AG04450 (cell line): Measurements from ENCODE around the gene MRFAP1L1. TPM values are rescaled to one million over a fixed set of nuclear protein-coding genes. Genes with fewer than 3 reads are reported as not detected.
A peak's percentile ranks its signal among the peaks of the same experiment; 100 is the strongest.

Experiments
- CTCF ChIA-PET: fragments of 300-600, 350-600 bp; formaldehyde crosslinking; extraction: SDS; loops from one replicate; lab custom pipeline; 2022; ENCODE audit warnings: antibody characterized with exemption, inconsistent platforms; lab: Charles Lee
- POLR2A ChIA-PET: fragments of 350-600 bp; formaldehyde crosslinking; extraction: SDS; loops from one replicate; lab custom pipeline; 2021; ENCODE audit warnings: antibody characterized with exemption, inconsistent platforms; lab: Yijun Ruan, JAX
- DNase-seq: peaks from one replicate; pipeline ENCODE4 v3.0.0-alpha.2; 2011; ENCODE audit warnings: low read depth, low spot score
- H3K27ac ChIP-seq: one replicate; pipeline ENCODE4 v1.5.1; 2012; ENCODE audit warnings: low read depth, low read length, control low read depth
- H3K27me3 ChIP-seq: one replicate; pipeline ENCODE4 v1.6.0; 2012; ENCODE audit warnings: low read length; ENCODE audit not compliant: control insufficient read depth, insufficient read depth
- H3K4me3 ChIP-seq: 2 replicates; pipeline ENCODE4 v1.5.1; 2011; ENCODE audit warnings: mild to moderate bottlenecking, low read depth, low read length, control low read depth
- H3K9me3 ChIP-seq: 2 replicates; pipeline ENCODE4 v1.5.1; 2012; ENCODE audit warnings: low read length; ENCODE audit not compliant: control insufficient read depth, insufficient read depth
- polyA plus RNA-seq: library from polyadenylated mRNA; depleted of rRNA; stranded (reverse); fragments of >200 nt; gene quantifications from 2 replicates; pipeline ENCODE4 v1.2.3, GENCODE V29; 2011
- TF ChIP-seq, protein P1 (sequence below): IDR thresholded peaks from 2 replicates; pipeline ENCODE4 v1.5.1; 2011; ENCODE audit warnings: low read depth, low read length, control low read depth, inconsistent platforms

Gene MRFAP1L1
- polyA plus RNA-seq, 1 experiment = 96.5 TPM

DNA sequence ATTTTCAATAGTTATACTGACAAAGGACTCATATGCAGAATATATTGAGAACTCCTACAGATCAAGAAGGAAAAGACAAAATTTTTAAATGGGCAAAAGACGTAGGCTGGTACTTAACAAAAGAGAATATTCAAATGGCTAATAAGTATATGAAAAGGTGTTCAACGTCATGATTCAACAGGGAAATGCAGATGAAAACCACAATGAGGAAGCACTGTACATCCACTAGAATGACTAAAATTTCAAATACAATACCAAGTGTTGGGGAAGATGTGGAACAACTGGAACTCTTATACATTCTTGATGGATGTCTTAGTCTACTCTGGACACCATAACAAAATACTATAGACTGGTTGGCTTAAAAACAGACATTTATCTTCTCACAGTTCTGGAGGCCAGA, 1.3 kb upstream of the MRFAP1L1 start:
- POLR2A ChIA-PET = no interaction called here
- Histone ChIP-seq H3K9me3 (no peaks in the 10 kb centered on the region), H3K4me3 (no peak overlapping the region), H3K27me3 (peaks cover 3% of the 10 kb centered on the region), H3K27ac (no peak overlapping the region)
- TF ChIP-seq, protein P1, sequence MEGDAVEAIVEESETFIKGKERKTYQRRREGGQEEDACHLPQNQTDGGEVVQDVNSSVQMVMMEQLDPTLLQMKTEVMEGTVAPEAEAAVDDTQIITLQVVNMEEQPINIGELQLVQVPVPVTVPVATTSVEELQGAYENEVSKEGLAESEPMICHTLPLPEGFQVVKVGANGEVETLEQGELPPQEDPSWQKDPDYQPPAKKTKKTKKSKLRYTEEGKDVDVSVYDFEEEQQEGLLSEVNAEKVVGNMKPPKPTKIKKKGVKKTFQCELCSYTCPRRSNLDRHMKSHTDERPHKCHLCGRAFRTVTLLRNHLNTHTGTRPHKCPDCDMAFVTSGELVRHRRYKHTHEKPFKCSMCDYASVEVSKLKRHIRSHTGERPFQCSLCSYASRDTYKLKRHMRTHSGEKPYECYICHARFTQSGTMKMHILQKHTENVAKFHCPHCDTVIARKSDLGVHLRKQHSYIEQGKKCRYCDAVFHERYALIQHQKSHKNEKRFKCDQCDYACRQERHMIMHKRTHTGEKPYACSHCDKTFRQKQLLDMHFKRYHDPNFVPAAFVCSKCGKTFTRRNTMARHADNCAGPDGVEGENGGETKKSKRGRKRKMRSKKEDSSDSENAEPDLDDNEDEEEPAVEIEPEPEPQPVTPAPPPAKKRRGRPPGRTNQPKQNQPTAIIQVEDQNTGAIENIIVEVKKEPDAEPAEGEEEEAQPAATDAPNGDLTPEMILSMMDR = no peak
- CTCF ChIA-PET = no interaction called here
- no peak for DNase-seq

DNA sequence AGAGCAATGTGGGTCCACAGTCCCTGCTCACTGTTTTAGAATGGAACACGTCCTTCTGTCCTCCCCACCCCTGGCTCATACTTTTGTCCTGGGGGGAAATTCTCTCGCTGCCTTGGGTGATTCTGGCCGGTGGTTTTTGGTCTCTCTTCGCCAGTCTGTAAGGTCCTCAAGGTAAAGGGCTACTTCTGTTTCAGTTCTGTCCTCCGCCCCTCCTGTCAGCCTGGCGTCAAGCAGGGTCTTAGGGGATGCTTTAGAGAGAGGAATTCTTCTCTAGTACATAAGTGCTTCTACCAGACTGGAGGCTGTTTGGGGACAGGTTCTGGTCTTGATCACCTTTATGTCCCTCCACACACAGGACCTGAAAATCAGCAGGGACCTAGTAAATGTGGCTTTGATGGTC, 617 bp upstream of the MRFAP1L1 start:
- TF ChIP-seq, protein P1 = no peak
- Histone ChIP-seq H3K9me3 (no peaks in the 10 kb centered on the region), H3K27me3 (peaks cover 3% of the 10 kb centered on the region), H3K27ac (peak overlapping the region; percentile 11), H3K4me3 (peak overlapping the region; percentile 92)
- CTCF ChIA-PET = interaction anchor here (0.8 to 1.2 kb wide), 2 partner anchors 10 to 163 kb away, joined by 3 read pairs; no protein-coding TSS in a partner anchor
- POLR2A ChIA-PET = interaction anchor here (0.7 to 1.7 kb wide), 4 partner anchors 19 to 70 kb away, joined by 3 to 10 read pairs (median 4); partner anchors contain the start of gene MRFAP1
- DNase-seq = no peak

DNA sequence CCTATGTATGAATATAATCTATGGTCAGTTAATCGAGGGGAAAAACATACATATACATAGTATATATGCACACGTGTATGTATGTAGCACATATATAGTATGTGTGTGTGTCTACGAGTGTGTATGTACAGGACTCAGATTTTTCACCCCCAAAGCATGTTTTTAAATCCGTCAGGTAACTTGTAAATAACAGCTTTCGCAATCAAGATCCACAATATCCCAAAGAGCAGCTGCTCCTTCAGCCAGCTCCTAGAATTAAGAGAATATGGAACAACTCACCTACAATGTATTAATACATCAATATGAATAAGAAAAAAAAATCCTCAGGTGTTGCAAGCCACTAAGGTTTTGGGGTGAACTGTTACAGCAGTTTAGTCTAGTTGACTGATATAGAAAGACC, 3.5 kb downstream of the MRFAP1L1 start:
- H3K9me3 ChIP-seq = peaks cover 7% of the 10 kb centered on the region
- H3K27me3 ChIP-seq = no peaks in the 10 kb centered on the region
- TF ChIP-seq, protein P1 = no peak
- no peak for DNase-seq
- H3K27ac ChIP-seq = no peak overlapping the region
- CTCF ChIA-PET = interaction anchor here (1.3 kb wide), 1 partner anchor 337 kb away, joined by 4 read pairs; a partner anchor contains a TSS
- no peak overlapping the region for H3K4me3 ChIP-seq
- POLR2A ChIA-PET = no interaction called here

DNA sequence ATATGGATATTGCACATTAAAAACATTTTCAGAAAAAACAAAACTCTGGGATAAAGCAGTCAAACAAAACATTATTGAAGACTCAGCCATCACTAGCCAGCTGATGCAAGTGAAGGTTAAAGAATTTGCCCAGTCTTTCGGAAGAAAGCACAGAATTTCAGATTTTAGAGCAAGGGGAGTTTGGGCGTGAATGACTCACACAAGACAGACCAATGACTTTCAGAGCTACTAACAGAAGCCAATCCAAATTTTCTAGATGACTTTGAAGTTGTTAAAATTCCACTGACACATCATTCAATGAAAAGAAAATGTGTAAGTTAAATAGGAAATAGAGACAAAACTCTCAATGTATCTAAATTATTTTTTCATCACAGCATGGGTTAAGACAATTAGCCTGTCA, 4.0 kb downstream of the MRFAP1L1 start:
- Histone ChIP-seq H3K9me3 (peaks cover 7% of the 10 kb centered on the region), H3K27ac (no peak overlapping the region), H3K4me3 (no peak overlapping the region), H3K27me3 (no peaks in the 10 kb centered on the region)
- ChIA-PET CTCF (interaction anchor here (0.6 to 1.3 kb wide), 2 partner anchors 229 to 337 kb away, joined by 4 read pairs; a partner anchor contains a TSS), POLR2A (no interaction called here)
- TF ChIP-seq, protein P1 = no peak
- DNase-seq = no peak

DNA sequence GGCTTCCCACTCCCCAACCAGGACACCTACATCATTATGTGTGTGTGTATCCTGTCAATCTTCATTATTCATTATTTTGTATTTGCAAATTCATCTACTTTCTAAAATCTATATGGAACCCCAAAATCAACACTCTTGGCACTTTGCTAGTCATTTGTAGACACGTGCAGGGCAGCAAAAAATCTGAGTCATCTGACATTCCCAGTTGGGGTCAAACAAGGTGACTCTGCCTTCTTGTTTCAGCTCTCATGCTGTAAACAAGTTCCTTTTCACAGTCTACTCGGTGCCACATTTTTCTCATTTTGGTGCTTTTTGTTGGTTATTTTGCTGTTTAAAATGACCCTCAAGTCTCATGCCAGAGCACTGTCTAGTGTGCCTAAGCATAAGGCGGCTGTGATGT, 5.9 kb downstream of the MRFAP1L1 start:
- no peak for DNase-seq
- ChIA-PET POLR2A (interaction anchor here (0.9 to 1.3 kb wide), 2 partner anchors 28 to 30 kb away, joined by 3 to 4 read pairs; a partner anchor contains a TSS), CTCF (interaction anchor here (1.5 kb wide), 1 partner anchor 11 kb away, joined by 3 read pairs; no protein-coding TSS in a partner anchor)

More for the DNA sequence above, 5.9 kb downstream of the MRFAP1L1 start:
- no peak overlapping the region for H3K27ac ChIP-seq
- TF ChIP-seq, protein P1 = no peak
- H3K9me3 ChIP-seq = peaks cover 7% of the 10 kb centered on the region
- no peak overlapping the region for H3K4me3 ChIP-seq
- no peaks in the 10 kb centered on the region for H3K27me3 ChIP-seq
